Measurements from ENCODE around the gene PHLDB2.

DNA sequence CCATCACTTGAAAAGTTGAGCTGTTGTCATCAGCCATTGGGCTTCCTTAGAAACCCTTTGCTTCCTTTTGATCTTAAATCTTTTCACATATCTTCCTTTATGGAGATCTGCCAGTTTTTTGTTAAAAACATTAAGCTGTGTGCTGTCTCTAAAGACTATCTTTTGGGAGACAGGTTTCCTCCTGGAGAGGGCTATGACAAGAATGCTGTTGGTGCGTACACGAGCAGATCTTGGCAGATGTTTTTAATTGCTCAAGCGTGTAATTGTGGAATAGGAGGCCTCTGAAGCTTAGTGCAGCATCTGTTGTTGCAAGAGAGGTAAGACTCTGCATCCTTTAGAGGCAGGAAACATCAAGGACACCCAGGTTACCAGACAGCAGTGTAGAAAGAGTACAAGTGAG lies 56.8 kb downstream of the PHLDB2 start:
- TF ChIP-seq, protein P1, sequence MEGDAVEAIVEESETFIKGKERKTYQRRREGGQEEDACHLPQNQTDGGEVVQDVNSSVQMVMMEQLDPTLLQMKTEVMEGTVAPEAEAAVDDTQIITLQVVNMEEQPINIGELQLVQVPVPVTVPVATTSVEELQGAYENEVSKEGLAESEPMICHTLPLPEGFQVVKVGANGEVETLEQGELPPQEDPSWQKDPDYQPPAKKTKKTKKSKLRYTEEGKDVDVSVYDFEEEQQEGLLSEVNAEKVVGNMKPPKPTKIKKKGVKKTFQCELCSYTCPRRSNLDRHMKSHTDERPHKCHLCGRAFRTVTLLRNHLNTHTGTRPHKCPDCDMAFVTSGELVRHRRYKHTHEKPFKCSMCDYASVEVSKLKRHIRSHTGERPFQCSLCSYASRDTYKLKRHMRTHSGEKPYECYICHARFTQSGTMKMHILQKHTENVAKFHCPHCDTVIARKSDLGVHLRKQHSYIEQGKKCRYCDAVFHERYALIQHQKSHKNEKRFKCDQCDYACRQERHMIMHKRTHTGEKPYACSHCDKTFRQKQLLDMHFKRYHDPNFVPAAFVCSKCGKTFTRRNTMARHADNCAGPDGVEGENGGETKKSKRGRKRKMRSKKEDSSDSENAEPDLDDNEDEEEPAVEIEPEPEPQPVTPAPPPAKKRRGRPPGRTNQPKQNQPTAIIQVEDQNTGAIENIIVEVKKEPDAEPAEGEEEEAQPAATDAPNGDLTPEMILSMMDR (IDR thresholded peaks at IDR 0.05; ENCODE audit: control extremely low read depth in 1 of 3, insufficient read depth in 1 of 3, low read depth in 1 of 3, low read length in 3 of 3), result no peak
- TF ChIP-seq, protein P2, sequence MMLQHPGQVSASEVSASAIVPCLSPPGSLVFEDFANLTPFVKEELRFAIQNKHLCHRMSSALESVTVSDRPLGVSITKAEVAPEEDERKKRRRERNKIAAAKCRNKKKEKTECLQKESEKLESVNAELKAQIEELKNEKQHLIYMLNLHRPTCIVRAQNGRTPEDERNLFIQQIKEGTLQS (IDR thresholded peaks at IDR 0.05; ENCODE audit: insufficient read depth, low read depth, low read length), result no peak
- TF ChIP-seq CBX5 (IDR thresholded peaks at IDR 0.05; ENCODE audit: low read depth, low read length), result no peak
- TF ChIP-seq ZNF274 (IDR thresholded peaks at IDR 0.05; ENCODE audit: borderline replicate concordance, extremely low read depth, low read length), result no peak
- TF ChIP-seq, protein P3, sequence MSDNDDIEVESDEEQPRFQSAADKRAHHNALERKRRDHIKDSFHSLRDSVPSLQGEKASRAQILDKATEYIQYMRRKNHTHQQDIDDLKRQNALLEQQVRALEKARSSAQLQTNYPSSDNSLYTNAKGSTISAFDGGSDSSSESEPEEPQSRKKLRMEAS (IDR thresholded peaks at IDR 0.05), result no peak
- TF ChIP-seq FOSL1 (IDR thresholded peaks at IDR 0.05; ENCODE audit: insufficient read depth, low read depth, low read length), result no peak
- TF ChIP-seq EZH2 (IDR thresholded peaks at IDR 0.05; ENCODE audit: low read depth, low read length, severe bottlenecking), result no peak
- TF ChIP-seq EP300 (IDR thresholded peaks at IDR 0.05; ENCODE audit: borderline replicate concordance in 1 of 2, low read depth in 2 of 2, low read length in 2 of 2), result no peak
- no peak for TF ChIP-seq POLR2AphosphoS5 (IDR thresholded peaks at IDR 0.05; ENCODE audit: low read depth, low read length)
- TF ChIP-seq, protein P4, sequence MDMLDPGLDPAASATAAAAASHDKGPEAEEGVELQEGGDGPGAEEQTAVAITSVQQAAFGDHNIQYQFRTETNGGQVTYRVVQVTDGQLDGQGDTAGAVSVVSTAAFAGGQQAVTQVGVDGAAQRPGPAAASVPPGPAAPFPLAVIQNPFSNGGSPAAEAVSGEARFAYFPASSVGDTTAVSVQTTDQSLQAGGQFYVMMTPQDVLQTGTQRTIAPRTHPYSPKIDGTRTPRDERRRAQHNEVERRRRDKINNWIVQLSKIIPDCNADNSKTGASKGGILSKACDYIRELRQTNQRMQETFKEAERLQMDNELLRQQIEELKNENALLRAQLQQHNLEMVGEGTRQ (IDR thresholded peaks at IDR 0.05; ENCODE audit: low read length), result no peak
- no peak for TF ChIP-seq JUN (IDR thresholded peaks at IDR 0.05; ENCODE audit: low read depth, low read length)

Measured in H1 (cell line).